ENCODE results near the gene CFAP99.

DNA sequence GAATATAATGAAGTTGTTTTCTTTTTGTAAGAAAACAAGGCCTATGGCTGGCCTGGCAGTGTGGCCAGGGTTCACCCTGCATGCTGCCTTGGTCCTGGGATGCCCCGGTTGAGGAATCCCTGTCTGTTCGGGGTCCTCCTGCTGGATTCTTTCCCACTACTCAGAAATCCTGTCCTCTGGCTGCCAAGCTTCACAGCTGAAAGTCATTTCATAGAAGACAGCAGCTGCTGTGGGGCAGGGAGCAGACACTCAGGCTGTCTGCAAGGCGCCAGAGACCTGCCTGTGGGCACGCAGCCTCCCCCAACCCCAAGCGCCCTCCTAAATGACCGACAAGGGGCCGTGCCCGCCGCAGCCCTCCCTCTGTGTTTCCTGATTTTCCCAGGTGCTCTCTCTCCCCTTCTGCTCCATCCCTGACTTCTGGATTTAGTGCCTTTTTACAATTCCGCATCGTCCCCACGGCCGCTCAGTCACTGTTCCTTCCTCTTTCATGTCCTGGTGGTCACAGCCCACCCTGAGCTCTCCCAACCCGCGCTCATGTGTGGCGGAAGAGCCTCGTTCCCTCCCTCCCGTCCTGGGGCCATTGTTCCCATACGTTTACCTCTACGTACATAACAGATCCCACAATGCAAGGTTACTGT, 27.9 kb upstream of the CFAP99 start:
- TF ChIP-seq TARDBP (IDR thresholded peaks at IDR 0.05) (no peak), FOXM1 (IDR thresholded peaks at IDR 0.05; ENCODE audit: borderline replicate concordance) (no peak), ZNF384 (IDR thresholded peaks at IDR 0.05) (no peak), FOXA1 (IDR thresholded peaks at IDR 0.05) (no peak)

All from HEK293T (cell line).